Hepatocyte (in vitro differentiated cells): ENCODE measurements around the gene KPNA2.

ENCODE experiments used
- CTCF ChIP-seq: fragments of 200-600 bp; sonication (generic); IDR thresholded peaks from 2 replicates; pipeline ENCODE4 v1.5.1; 2016; ENCODE audit warnings: antibody characterized with exemption, mild to moderate bottlenecking; ENCODE audit not compliant: poor library complexity
- EZH2 ChIP-seq: fragments of 200-600 bp; sonication (generic); IDR thresholded peaks from 2 replicates; pipeline ENCODE4 v1.6.1; 2016; ENCODE audit warnings: antibody characterized with exemption, mild to moderate bottlenecking, borderline replicate concordance

DNA sequence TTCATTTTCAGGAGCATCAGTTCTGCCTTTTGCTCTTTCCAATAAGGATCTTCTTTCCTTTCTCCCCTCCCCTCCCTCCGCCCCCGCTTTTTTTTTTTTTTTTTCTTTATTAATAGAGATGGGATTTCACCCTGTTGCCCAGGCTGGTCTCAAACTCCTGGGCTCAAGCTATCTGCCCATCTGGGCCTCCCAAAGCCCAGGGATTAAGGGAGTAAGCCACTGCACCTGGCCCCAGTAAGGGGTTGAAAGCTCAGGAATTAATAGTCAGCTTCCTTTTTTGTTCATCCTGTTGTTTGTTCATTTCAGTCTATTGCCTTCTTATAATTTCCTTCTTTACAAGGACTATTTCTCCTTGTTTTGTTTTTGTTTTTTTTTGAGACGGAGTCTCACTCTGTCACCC, 31.3 kb upstream of the KPNA2 start:
- TF ChIP-seq CTCF (no peak), EZH2 (no peak)
